Panc1 (cell line): ENCODE results near the gene NFATC4. TPM values are rescaled to one million over a fixed set of nuclear protein-coding genes. Genes with fewer than 3 reads are reported as not detected.

Experiments
- ATAC-seq: fragments of 200-7000 bp; cut with Tn5 transposase; 2 replicates; pipeline ENCODE4 v1.9.1; 2020; ENCODE audit warnings: mild to moderate bottlenecking, moderate library complexity
- BruUV-seq: library from RNA; stranded (reverse); fragments of 400-500 nt; replicated peaks from 2 replicates; lab custom pipeline; 2021; lab: Mats Ljungman, UMichigan
- CTCF ChIA-PET: fragments of 300-600 bp; sonication (Branson Sonifier 250); formaldehyde crosslinking; loops from one replicate; lab custom pipeline; 2022; ENCODE audit warnings: antibody characterized with exemption; lab: Charles Lee
- POLR2A ChIA-PET: fragments of 300-600 bp; sonication (Branson Sonifier 250); formaldehyde crosslinking; loops from one replicate; lab custom pipeline; 2022; ENCODE audit warnings: antibody characterized with exemption; lab: Charles Lee
- DNase-seq: peaks from one replicate; pipeline ENCODE4 v3.0.0-alpha.2; 2010; ENCODE audit warnings: low read depth, low spot score
- H3K27ac ChIP-seq: 2 replicates; pipeline ENCODE4 v1.5.1; 2011; ENCODE audit warnings: mild to moderate bottlenecking, low read length, inconsistent platforms
- H3K27me3 ChIP-seq: fragments of 200-500 bp; sonication (Bioruptor generic); 2 replicates; pipeline ENCODE4 v1.6.0; 2014; ENCODE audit warnings: low read length, inconsistent platforms; ENCODE audit not compliant: control insufficient read depth, insufficient read depth
- H3K36me3 ChIP-seq: fragments of 200-500 bp; sonication (Bioruptor generic); 2 replicates; pipeline ENCODE4 v1.5.1; 2014; ENCODE audit warnings: inconsistent platforms, mild to moderate bottlenecking, low read length, moderate library complexity; ENCODE audit not compliant: control insufficient read depth, insufficient read depth
- H3K4me1 ChIP-seq: 2 replicates; pipeline ENCODE4 v1.5.1; 2011; ENCODE audit warnings: inconsistent platforms, mild to moderate bottlenecking, low read length, moderate library complexity; ENCODE audit not compliant: control insufficient read depth, insufficient read depth
- H3K4me3 ChIP-seq, 2 experiments: 2 replicates each; pipeline ENCODE4 v1.5.1; 2011 to 2012; ENCODE audit warnings: low read depth in 2 of 2, low read length in 2 of 2, mild to moderate bottlenecking in 2 of 2, inconsistent platforms in 1 of 2, moderate library complexity in 1 of 2
- H3K9me3 ChIP-seq: fragments of 200-500 bp; sonication (Bioruptor generic); 2 replicates; pipeline ENCODE4 v1.5.1; 2014; ENCODE audit warnings: low read depth, mild to moderate bottlenecking, inconsistent platforms, low read length, moderate library complexity; ENCODE audit not compliant: control insufficient read depth, insufficient read depth
- POLR2AphosphoS5 ChIP-seq: IDR thresholded peaks from 2 replicates; pipeline ENCODE4 v1.6.1; 2012; ENCODE audit warnings: mild to moderate bottlenecking, low read depth, low read length, moderate library complexity
- SIN3A ChIP-seq: IDR thresholded peaks from 2 replicates; pipeline ENCODE4 v1.6.1; 2012; ENCODE audit warnings: low read depth, mild to moderate bottlenecking, low read length, moderate library complexity, borderline replicate concordance; ENCODE audit not compliant: insufficient read depth
- TCF7L2 ChIP-seq: IDR thresholded peaks from 2 replicates; pipeline ENCODE4 v1.6.1; 2011; ENCODE audit warnings: mild to moderate bottlenecking, low read depth, low read length, inconsistent platforms
- in situ Hi-C: cut with HindIII; loops from 2 replicates; pipeline ENCODE4 v1.10.0; 2016; ENCODE audit warnings: low sequenced_read_pairs, low pct_unique_long_range_greater_than_20kb
- intact Hi-C: fragments of 100-400 bp; cut with micrococcal nuclease; formaldehyde crosslinking; loops from one replicate; pipeline ENCODE4 v1.10.0; 2022; ENCODE audit not compliant: unreplicated experiment
- total RNA-seq: library from RNA; stranded (reverse); gene quantifications from one replicate; pipeline ENCODE4 v1.2.1, GENCODE V29; 2021; ENCODE audit not compliant: unreplicated experiment
- TF ChIP-seq, protein P1 (sequence below): fragments of 450-650 bp; IDR thresholded peaks from 2 replicates; pipeline ENCODE4 v1.5.1; 2017; ENCODE audit warnings: mild to moderate bottlenecking
- TF ChIP-seq, protein P2 (sequence below), 2 experiments: IDR thresholded peaks; 2 replicates each; pipeline ENCODE4 v1.6.1; 2011 to 2012; ENCODE audit warnings: low read depth in 2 of 2, control low read depth in 1 of 2, low read length in 1 of 2, mild to moderate bottlenecking in 1 of 2, moderate library complexity in 1 of 2; ENCODE audit not compliant: insufficient read depth in 1 of 2

Gene NFATC4
- total RNA-seq, 1 experiment from 2014 or later, result 0.36 TPM

DNA sequence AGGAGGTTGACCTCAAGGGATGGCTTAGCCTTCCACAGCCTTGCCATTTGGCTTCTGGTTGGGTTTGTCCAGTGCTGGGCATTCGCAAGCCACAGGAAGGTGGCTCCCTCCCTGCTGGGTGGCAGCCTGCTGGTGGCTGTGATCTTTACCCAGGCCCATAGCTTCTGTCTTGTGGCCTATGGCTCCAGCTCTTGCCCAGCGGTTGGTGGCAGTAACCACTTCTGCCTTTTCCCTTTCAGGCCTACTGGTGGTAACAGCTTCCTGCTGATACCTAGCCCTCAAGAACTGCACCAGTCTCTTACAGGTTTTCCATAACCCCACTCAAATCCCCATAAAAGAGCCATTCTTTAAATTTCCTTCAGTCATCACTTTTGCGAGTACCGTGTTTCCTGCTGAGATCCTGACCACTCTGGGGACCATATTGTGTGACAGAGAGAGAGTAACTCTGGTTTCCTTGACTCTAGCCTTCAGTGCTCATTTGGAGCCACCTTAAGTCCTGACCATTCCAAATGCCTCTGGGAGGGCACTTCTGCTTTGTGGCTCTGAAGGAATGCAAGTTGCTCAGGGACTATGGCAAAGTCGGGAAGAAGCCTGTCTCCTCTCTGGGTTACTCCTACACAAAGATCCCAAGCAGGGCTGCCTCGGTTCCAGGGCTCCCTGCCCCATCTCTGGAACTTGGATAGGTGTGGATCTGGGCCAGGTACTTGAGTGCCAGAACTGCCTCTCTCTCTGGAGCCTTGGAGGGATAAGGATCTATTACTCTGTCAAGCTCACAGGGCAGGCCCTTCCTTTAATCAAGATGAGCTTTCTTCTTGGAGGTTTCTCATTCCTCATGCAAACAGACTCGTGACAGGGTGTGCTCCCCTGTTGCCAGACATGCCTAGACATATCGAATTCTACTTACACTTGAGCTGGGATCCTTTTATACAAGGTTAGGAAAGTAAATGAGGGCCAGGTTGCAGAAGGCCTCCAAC is 27.9 kb downstream of the NFATC4 start:
- Histone ChIP-seq H3K27me3 (peaks cover 2% of the 10 kb centered on the region; the same call in 1 of the 2 replicates), H3K4me3 (no peak overlapping the region), H3K36me3 (no peaks in the 10 kb centered on the region), H3K9me3 (no peaks in the 10 kb centered on the region), H3K27ac (no peak overlapping the region), H3K4me1 (no peaks in the 10 kb centered on the region)
- DNase-seq (no peak), ATAC-seq (no peak)
- intact Hi-C loops, result no loop called here
- in situ Hi-C loops, result no loop called here
- CTCF ChIA-PET, result no interaction called here
- no peak for TF ChIP-seq SIN3A
- TF ChIP-seq, protein P1, sequence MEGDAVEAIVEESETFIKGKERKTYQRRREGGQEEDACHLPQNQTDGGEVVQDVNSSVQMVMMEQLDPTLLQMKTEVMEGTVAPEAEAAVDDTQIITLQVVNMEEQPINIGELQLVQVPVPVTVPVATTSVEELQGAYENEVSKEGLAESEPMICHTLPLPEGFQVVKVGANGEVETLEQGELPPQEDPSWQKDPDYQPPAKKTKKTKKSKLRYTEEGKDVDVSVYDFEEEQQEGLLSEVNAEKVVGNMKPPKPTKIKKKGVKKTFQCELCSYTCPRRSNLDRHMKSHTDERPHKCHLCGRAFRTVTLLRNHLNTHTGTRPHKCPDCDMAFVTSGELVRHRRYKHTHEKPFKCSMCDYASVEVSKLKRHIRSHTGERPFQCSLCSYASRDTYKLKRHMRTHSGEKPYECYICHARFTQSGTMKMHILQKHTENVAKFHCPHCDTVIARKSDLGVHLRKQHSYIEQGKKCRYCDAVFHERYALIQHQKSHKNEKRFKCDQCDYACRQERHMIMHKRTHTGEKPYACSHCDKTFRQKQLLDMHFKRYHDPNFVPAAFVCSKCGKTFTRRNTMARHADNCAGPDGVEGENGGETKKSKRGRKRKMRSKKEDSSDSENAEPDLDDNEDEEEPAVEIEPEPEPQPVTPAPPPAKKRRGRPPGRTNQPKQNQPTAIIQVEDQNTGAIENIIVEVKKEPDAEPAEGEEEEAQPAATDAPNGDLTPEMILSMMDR, result no peak
- POLR2A ChIA-PET, result interaction anchor here (0.6 kb wide), 1 partner anchor 45 kb away, joined by 3 read pairs; no protein-coding TSS in a partner anchor
- no TSS peak for BruUV-seq

DNA sequence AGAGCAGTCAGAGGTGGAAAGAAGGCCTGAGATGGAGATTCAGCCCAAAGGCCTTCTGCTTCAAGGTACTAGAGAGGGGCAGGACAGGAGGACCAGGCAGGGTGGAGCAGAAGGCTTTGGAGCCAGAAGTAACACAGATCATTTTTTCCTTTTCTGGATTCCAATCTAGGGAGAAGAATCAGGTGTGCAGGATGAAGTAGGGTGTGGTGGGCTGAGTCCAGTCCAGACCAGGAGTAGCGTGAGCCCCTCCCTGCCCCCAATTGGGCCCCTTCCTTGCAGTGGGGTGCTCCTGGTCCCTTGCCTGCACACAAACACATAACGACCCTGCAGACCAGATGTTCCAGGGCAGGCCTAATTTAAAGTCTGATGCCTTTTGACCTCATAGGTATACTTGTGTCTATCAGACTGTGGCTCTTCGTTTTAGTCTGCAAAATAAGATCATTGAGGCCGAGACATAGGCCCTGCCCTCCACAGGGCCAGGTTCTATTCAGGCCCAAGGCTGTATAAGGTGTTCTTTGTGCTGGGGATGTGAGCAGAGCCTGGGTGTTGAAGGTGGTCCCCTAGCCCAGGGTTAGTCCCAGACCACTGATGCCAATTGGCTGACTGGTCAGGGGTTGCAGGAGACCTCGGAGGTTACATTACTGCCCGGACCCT is 29.8 kb downstream of the NFATC4 start:
- no peaks in the 10 kb centered on the region for H3K9me3 ChIP-seq
- intact Hi-C loops, result no loop called here
- BruUV-seq, result no TSS peak
- no peak overlapping the region for H3K27ac ChIP-seq
- no peak overlapping the region for H3K4me3 ChIP-seq
- ATAC-seq (no peak), DNase-seq (no peak)
- ChIA-PET CTCF (no interaction called here), POLR2A (no interaction called here)
- in situ Hi-C loops, result no loop called here
- H3K36me3 ChIP-seq, result no peaks in the 10 kb centered on the region
- TF ChIP-seq TCF7L2 (no peak), SIN3A (no peak), POLR2AphosphoS5 (no peak)
- TF ChIP-seq, protein P2, sequence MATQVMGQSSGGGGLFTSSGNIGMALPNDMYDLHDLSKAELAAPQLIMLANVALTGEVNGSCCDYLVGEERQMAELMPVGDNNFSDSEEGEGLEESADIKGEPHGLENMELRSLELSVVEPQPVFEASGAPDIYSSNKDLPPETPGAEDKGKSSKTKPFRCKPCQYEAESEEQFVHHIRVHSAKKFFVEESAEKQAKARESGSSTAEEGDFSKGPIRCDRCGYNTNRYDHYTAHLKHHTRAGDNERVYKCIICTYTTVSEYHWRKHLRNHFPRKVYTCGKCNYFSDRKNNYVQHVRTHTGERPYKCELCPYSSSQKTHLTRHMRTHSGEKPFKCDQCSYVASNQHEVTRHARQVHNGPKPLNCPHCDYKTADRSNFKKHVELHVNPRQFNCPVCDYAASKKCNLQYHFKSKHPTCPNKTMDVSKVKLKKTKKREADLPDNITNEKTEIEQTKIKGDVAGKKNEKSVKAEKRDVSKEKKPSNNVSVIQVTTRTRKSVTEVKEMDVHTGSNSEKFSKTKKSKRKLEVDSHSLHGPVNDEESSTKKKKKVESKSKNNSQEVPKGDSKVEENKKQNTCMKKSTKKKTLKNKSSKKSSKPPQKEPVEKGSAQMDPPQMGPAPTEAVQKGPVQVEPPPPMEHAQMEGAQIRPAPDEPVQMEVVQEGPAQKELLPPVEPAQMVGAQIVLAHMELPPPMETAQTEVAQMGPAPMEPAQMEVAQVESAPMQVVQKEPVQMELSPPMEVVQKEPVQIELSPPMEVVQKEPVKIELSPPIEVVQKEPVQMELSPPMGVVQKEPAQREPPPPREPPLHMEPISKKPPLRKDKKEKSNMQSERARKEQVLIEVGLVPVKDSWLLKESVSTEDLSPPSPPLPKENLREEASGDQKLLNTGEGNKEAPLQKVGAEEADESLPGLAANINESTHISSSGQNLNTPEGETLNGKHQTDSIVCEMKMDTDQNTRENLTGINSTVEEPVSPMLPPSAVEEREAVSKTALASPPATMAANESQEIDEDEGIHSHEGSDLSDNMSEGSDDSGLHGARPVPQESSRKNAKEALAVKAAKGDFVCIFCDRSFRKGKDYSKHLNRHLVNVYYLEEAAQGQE (IDR thresholded peaks at IDR 0.05; ENCODE audit: insufficient read depth in 1 of 2, low read depth in 2 of 2, low read length in 1 of 2), result no peak
- TF ChIP-seq, protein P1, result no peak
- peaks cover under 1% of the 10 kb centered on the region; the same call in 1 of the 2 replicates for H3K27me3 ChIP-seq
- H3K4me1 ChIP-seq, result no peaks in the 10 kb centered on the region
